T-helper 1 cell treated with Interleukin-12 subunit alpha and Interleukin-12 subunit beta and Interleukin-4 antibody, amounts not matched to agents 30 ng/mL and 1 ng/mL, for 36 hours (primary cell): ENCODE data around the gene MCTP1. TPM values are rescaled to one million over a fixed set of nuclear protein-coding genes. Genes with fewer than 3 reads are reported as not detected.
"Not testable (repeated sequence)": the region's sequence is repeated elsewhere in the genome, so short reads cannot be mapped to it uniquely, and the experiment has no call there.

Source experiments
- intact Hi-C: fragments of 100-400 bp; cut with micrococcal nuclease; formaldehyde crosslinking; loops from one replicate; pipeline ENCODE4 v1.15.1; 2024
- total RNA-seq: library from RNA; stranded (reverse); gene quantifications from 2 replicates; pipeline ENCODE4 v1.2.3, GENCODE V29; 2022

MCTP1 gene
- total RNA-seq, 1 donor from 2014 or later, result 0.10 TPM

GRCh38 chr5:94972268-94972667, 312.6 kb downstream of the MCTP1 start:
- intact Hi-C loops, result no loop called here

- intact Hi-C loops, result loop anchor here (5.0 to 10.0 kb wide), 2 partner anchors 476 to 653 kb away; partner anchors contain the start of gene GPR150
Observed at GRCh38 chr5:94969174-94969573, 315.7 kb downstream of the MCTP1 start.

GRCh38 chr5:94968507-94969095, 316.3 kb downstream of the MCTP1 start:
- intact Hi-C loops, result loop anchor here (1.0 to 10.0 kb wide), 3 partner anchors 293 to 654 kb away; partner anchors contain the start of gene GPR150

- intact Hi-C loops, result loop anchor here (2.0 to 10.0 kb wide), 3 partner anchors 477 to 879 kb away; partner anchors contain the start of gene GPR150
Observed at GRCh38 chr5:94967525-94967924, 317.4 kb downstream of the MCTP1 start.

GRCh38 chr5:94959279-94959678, 325.6 kb downstream of the MCTP1 start:
- intact Hi-C loops, result not testable (repeated sequence)

GRCh38 chr5:94945656-94946055, 339.2 kb downstream of the MCTP1 start:
- intact Hi-C loops, result no loop called here

- intact Hi-C loops, result no loop called here
Observed at GRCh38 chr5:94944160-94944559, 340.7 kb downstream of the MCTP1 start.

GRCh38 chr5:94941122-94941755, 343.7 kb downstream of the MCTP1 start:
- intact Hi-C loops, result no loop called here

GRCh38 chr5:94932259-94932658, 352.6 kb downstream of the MCTP1 start:
- intact Hi-C loops, result no loop called here

- intact Hi-C loops, result no loop called here
Observed at GRCh38 chr5:94928891-94929290, 356.0 kb downstream of the MCTP1 start.

- intact Hi-C loops, result loop anchor here (5.0 kb wide), 1 partner anchor 718 kb away; no protein-coding TSS in a partner anchor
Observed at GRCh38 chr5:94920570-94920969, 364.3 kb downstream of the MCTP1 start.

- intact Hi-C loops, result no loop called here
Observed at GRCh38 chr5:94916619-94917018, 368.3 kb downstream of the MCTP1 start.

- intact Hi-C loops, result no loop called here
Observed at GRCh38 chr5:94911276-94911675, 373.6 kb downstream of the MCTP1 start.

GRCh38 chr5:94910721-94911120, 374.2 kb downstream of the MCTP1 start:
- intact Hi-C loops, result no loop called here

GRCh38 chr5:94908889-94909480, 375.9 kb downstream of the MCTP1 start:
- intact Hi-C loops, result loop anchor here (1.0 kb wide), 1 partner anchor 384 kb away; no protein-coding TSS in a partner anchor

- intact Hi-C loops, result no loop called here
Observed at GRCh38 chr5:94906750-94907149, 378.1 kb downstream of the MCTP1 start.

- intact Hi-C loops, result no loop called here
Observed at GRCh38 chr5:94903726-94904125, 381.2 kb downstream of the MCTP1 start.

GRCh38 chr5:94901191-94901979, 383.5 kb downstream of the MCTP1 start:
- intact Hi-C loops, result no loop called here

- intact Hi-C loops, result no loop called here
Observed at GRCh38 chr5:94900006-94900505, 384.8 kb downstream of the MCTP1 start.

GRCh38 chr5:94893412-94894135, 391.3 kb downstream of the MCTP1 start:
- intact Hi-C loops, result no loop called here

- intact Hi-C loops, result no loop called here
Observed at GRCh38 chr5:94891972-94892371, 392.9 kb downstream of the MCTP1 start.
